Measurements from ENCODE around the gene MAN2B1. TPM values are rescaled to one million over a fixed set of nuclear protein-coding genes. Genes with fewer than 3 reads are reported as not detected.

MAN2B1 gene
- total RNA-seq, 1 donor from 2014 or later: 105 TPM

DNA sequence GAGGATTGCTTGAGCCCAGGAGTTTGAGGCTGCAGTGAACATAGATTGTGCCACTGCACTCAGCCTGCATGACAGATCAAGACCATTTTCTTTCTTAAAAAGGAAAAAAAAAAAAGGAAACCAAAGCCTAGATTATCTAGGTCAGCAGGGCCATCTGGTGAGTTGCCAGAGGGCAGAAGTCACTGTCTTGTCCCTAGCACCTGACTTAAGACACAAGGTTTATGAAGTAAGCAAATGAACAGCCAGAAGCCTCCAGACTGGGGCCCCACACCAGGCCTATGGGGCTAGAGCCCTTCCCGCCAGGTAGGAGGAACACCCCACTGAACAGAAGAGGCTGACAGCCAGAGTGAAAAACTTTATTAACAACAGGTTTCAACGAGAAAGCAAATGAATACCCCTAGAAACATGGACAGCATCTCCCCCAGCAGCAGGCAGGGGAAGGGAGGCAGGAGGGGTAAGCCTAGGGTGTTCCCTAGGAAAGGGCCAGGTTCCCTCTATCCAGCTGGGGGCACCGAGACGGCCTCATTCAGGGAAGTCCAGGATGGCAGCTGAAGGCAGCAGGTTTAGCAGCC, 1.3 kb upstream of the MAN2B1 start:
- Mint-ChIP-seq H3K27me3 (ENCODE audit: low read depth, unreplicated experiment) (no peaks in the 10 kb centered on the region), H3K4me3 (ENCODE audit: unreplicated experiment) (peak overlapping the region; percentile 98), H3K9me3 (ENCODE audit: unreplicated experiment) (no peaks in the 10 kb centered on the region), H3K36me3 (ENCODE audit: low read depth, unreplicated experiment) (peaks cover 9% of the 10 kb centered on the region), H3K27ac (ENCODE audit: unreplicated experiment) (no peak overlapping the region), H3K4me1 (ENCODE audit: low read depth, unreplicated experiment) (peaks cover 25% of the 10 kb centered on the region)
- Histone ChIP-seq H3K4me1 (ENCODE audit: insufficient read depth, low read length) (peaks cover 21% of the 10 kb centered on the region), H3K27me3 (ENCODE audit: insufficient read depth, low read length) (no peaks in the 10 kb centered on the region), H3K9me3 (ENCODE audit: insufficient read depth, low read depth, low read length) (no peaks in the 10 kb centered on the region), H3K27ac (ENCODE audit: low read depth, low read length) (no peak overlapping the region), H2AFZ (ENCODE audit: low read depth, low read length) (no peak overlapping the region), H3K4me3 (ENCODE audit: insufficient read depth, low read depth, low read length) (no peak overlapping the region), H3K36me3 (ENCODE audit: insufficient read depth, low read length) (peaks cover 3% of the 10 kb centered on the region), H4K20me1 (ENCODE audit: insufficient read depth, low read length) (peaks cover 19% of the 10 kb centered on the region), H3K4me2 (ENCODE audit: low read length) (peak overlapping the region; percentile 95), H3K9ac (ENCODE audit: low read length) (peak overlapping the region; percentile 88), H3K79me2 (ENCODE audit: insufficient read depth, low read length) (peaks cover 55% of the 10 kb centered on the region)
- FAIRE-seq (no peak), DNase-seq (ENCODE audit: low read depth) (no peak)
- no peak for TF ChIP-seq EZH2 (IDR thresholded peaks at IDR 0.05; ENCODE audit: insufficient read depth, low read length)
- TF ChIP-seq, protein P1, sequence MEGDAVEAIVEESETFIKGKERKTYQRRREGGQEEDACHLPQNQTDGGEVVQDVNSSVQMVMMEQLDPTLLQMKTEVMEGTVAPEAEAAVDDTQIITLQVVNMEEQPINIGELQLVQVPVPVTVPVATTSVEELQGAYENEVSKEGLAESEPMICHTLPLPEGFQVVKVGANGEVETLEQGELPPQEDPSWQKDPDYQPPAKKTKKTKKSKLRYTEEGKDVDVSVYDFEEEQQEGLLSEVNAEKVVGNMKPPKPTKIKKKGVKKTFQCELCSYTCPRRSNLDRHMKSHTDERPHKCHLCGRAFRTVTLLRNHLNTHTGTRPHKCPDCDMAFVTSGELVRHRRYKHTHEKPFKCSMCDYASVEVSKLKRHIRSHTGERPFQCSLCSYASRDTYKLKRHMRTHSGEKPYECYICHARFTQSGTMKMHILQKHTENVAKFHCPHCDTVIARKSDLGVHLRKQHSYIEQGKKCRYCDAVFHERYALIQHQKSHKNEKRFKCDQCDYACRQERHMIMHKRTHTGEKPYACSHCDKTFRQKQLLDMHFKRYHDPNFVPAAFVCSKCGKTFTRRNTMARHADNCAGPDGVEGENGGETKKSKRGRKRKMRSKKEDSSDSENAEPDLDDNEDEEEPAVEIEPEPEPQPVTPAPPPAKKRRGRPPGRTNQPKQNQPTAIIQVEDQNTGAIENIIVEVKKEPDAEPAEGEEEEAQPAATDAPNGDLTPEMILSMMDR (IDR thresholded peaks at IDR 0.05; ENCODE audit: insufficient read depth, low read depth, low read length): no peak

DNA sequence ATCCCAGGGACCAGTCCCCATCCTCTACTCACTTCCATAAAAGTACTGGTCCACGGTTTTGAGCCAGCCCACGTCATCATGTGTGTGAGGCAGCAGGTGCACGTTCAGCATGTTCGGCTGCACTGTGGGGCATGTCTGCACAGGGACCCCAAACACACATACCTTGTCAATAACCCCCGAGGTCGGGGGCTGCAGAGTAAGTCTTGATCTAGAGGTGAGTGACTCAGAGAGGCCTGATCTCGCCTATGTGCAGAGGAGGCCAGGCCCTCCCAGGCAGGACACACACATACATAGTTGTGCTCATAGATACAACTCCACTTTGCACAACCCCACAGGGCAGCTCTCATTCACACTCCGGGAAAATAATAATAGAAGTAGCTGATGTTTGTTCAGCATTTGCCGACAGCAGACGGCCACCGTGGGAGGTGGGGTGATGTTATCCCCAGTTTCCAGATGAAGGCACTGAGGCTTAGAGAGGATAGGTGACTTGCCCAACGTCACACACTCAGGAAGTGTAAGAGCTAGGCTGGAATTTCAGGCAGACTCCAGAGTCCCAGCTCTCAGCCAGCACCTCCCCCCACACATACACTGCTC, 774 bp downstream of the MAN2B1 start:
- Histone ChIP-seq H4K20me1 (ENCODE audit: insufficient read depth, low read length) (peaks cover 14% of the 10 kb centered on the region), H3K4me3 (ENCODE audit: insufficient read depth, low read depth, low read length) (peak overlapping the region; percentile 95), H3K9ac (ENCODE audit: low read length) (peak overlapping the region; percentile 91), H3K4me2 (ENCODE audit: low read length) (peak overlapping the region; percentile 95), H3K79me2 (ENCODE audit: insufficient read depth, low read length) (peaks cover 54% of the 10 kb centered on the region), H3K4me1 (ENCODE audit: insufficient read depth, low read length) (peaks cover 21% of the 10 kb centered on the region), H2AFZ (ENCODE audit: low read depth, low read length) (peak overlapping the region; percentile 78), H3K27me3 (ENCODE audit: insufficient read depth, low read length) (no peaks in the 10 kb centered on the region), H3K9me3 (ENCODE audit: insufficient read depth, low read depth, low read length) (no peaks in the 10 kb centered on the region), H3K36me3 (ENCODE audit: insufficient read depth, low read length) (peaks cover 2% of the 10 kb centered on the region), H3K27ac (ENCODE audit: low read depth, low read length) (no peak overlapping the region)
- Mint-ChIP-seq H3K36me3 (ENCODE audit: low read depth, unreplicated experiment) (peaks cover 7% of the 10 kb centered on the region), H3K4me1 (ENCODE audit: low read depth, unreplicated experiment) (peaks cover 23% of the 10 kb centered on the region), H3K4me3 (ENCODE audit: unreplicated experiment) (peak overlapping the region; percentile 98), H3K27ac (ENCODE audit: unreplicated experiment) (peak overlapping the region; percentile 84), H3K9me3 (ENCODE audit: unreplicated experiment) (no peaks in the 10 kb centered on the region), H3K27me3 (ENCODE audit: low read depth, unreplicated experiment) (no peaks in the 10 kb centered on the region)
- no peak for DNase-seq (ENCODE audit: low read depth)
- TF ChIP-seq EZH2 (IDR thresholded peaks at IDR 0.05; ENCODE audit: insufficient read depth, low read length): no peak
- TF ChIP-seq, protein P1 (IDR thresholded peaks at IDR 0.05; ENCODE audit: insufficient read depth, low read depth, low read length): no peak
- no peak for FAIRE-seq

DNA sequence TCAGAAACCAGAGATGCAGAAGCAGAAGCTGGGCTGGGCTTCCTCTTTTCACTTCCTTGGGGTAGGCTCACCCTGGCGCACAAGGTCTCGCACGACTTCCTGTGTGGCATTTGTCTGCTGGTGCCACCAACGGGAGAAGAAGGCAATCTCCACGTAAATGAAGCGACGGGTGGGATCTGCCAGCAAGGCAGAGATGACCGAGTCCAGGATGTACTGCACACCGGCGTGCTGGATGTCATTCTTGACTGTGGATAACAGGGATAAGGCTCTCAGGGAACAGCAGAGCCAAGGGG, 1.3 kb downstream of the MAN2B1 start:
- Histone ChIP-seq H3K9ac (ENCODE audit: low read length) (no peak overlapping the region), H3K27ac (ENCODE audit: low read depth, low read length) (no peak overlapping the region), H3K9me3 (ENCODE audit: insufficient read depth, low read depth, low read length) (no peaks in the 10 kb centered on the region), H3K36me3 (ENCODE audit: insufficient read depth, low read length) (peaks cover 2% of the 10 kb centered on the region), H3K27me3 (ENCODE audit: insufficient read depth, low read length) (no peaks in the 10 kb centered on the region), H3K4me1 (ENCODE audit: insufficient read depth, low read length) (peaks cover 16% of the 10 kb centered on the region), H3K79me2 (ENCODE audit: insufficient read depth, low read length) (peaks cover 49% of the 10 kb centered on the region), H3K4me3 (ENCODE audit: insufficient read depth, low read depth, low read length) (no peak overlapping the region), H3K4me2 (ENCODE audit: low read length) (peak overlapping the region; percentile 95), H4K20me1 (ENCODE audit: insufficient read depth, low read length) (peaks cover 14% of the 10 kb centered on the region), H2AFZ (ENCODE audit: low read depth, low read length) (no peak overlapping the region)
- Mint-ChIP-seq H3K4me3 (ENCODE audit: unreplicated experiment) (peak overlapping the region; percentile 29), H3K4me1 (ENCODE audit: low read depth, unreplicated experiment) (peaks cover 20% of the 10 kb centered on the region), H3K9me3 (ENCODE audit: unreplicated experiment) (no peaks in the 10 kb centered on the region), H3K27ac (ENCODE audit: unreplicated experiment) (no peak overlapping the region), H3K27me3 (ENCODE audit: low read depth, unreplicated experiment) (no peaks in the 10 kb centered on the region), H3K36me3 (ENCODE audit: low read depth, unreplicated experiment) (peaks cover 7% of the 10 kb centered on the region)
- no peak for DNase-seq (ENCODE audit: low read depth)
- FAIRE-seq: no peak
- TF ChIP-seq EZH2 (IDR thresholded peaks at IDR 0.05; ENCODE audit: insufficient read depth, low read length): no peak
- TF ChIP-seq, protein P1 (IDR thresholded peaks at IDR 0.05; ENCODE audit: insufficient read depth, low read depth, low read length): no peak
